HG03565 (cell line): Measurements from ENCODE around the gene SCAI.
"Not testable (repeated sequence)": the region's sequence is repeated elsewhere in the genome, so short reads cannot be mapped to it uniquely, and the experiment has no call there.

Experiments used
- ATAC-seq: cut with Tn5 transposase; IDR thresholded peaks from one replicate; pipeline ENCODE4 v1.9.1; 2021; ENCODE audit warnings: mild to moderate bottlenecking, moderate library complexity; ENCODE audit not compliant: unreplicated experiment

The SCAI gene

GRCh38 chr9:125043148-125043547, 100.2 kb downstream of the SCAI start:
- ATAC-seq: no peak

- no peak for ATAC-seq
These were observed 105.2 kb downstream of the SCAI start for GRCh38 chr9:125038166-125038565.

- ATAC-seq: no peak
These were observed 115.3 kb downstream of the SCAI start for GRCh38 chr9:125028041-125028440.

GRCh38 chr9:125024917-125025316, 118.4 kb downstream of the SCAI start:
- ATAC-seq: no peak

DNA sequence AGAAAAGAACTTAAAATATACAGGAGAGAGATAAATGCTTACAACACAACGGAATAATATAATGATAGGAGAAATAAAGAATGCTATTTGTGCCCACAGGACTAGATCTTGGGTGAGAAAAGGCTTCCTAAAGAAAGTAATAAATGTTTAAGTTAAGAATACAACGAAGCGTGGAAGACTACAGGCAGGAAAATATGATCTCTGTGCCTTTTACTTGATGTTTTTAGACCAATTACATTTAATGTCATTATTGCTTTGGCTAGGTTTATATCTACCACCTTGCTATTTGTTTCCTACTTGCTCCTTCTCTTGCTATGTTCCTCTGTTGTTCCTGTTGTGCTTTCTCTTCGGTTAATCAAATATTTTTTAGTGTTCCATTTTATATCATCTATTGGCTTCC, 122.3 kb downstream of the SCAI start:
- ATAC-seq: no peak

- ATAC-seq: not testable (repeated sequence)
These were observed 127.7 kb downstream of the SCAI start for GRCh38 chr9:125015655-125016054.

- not testable (repeated sequence) for ATAC-seq
These were observed 131.3 kb downstream of the SCAI start for GRCh38 chr9:125012013-125012412.

- no peak for ATAC-seq
These were observed 134.7 kb downstream of the SCAI start for GRCh38 chr9:125008599-125008998.

GRCh38 chr9:125003332-125003731, 140.0 kb downstream of the SCAI start:
- ATAC-seq: no peak

DNA sequence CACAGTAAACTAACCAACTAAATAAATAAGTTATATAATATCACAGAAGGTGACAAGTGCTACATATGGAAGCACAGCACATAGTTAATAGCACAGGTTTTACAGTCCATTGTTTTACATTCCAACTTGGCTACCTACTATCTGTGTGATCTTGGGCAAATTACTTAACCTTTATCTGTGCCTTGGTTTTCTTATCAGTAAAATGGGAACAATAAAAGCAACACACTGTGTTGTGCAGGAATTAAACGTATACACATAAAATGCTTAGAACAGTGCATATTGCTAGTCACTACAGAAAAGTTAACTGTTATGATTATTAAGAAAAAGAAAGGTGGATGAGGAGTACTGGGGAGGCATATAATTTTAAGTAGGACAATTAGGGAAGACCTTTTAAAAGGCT, 159.6 kb downstream of the SCAI start:
- ATAC-seq: no peak

- ATAC-seq: no peak
These were observed 162.9 kb downstream of the SCAI start for GRCh38 chr9:124980431-124980830.

GRCh38 chr9:124975131-124975530, 168.2 kb downstream of the SCAI start:
- no peak for ATAC-seq

DNA sequence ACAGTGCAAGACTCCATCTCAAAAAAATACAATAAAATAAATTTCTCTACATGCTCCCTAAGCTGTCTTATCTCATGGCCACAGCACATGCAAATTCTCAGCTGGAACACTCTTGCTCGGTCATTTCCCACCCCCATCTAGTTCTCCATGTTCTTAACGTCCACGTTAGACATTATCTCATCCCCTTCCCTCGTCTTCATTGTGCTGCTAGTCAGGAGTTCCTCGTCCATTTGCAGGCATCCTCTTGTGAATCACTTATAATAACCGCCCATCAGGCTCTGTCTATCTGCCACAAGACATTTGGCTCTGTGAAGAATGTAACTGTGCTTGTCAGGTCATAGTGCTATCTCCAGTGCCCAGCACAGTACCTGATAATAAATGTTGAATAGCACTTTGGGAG, 169.5 kb downstream of the SCAI start:
- ATAC-seq: no peak

GRCh38 chr9:124972241-124972770, 171.0 kb downstream of the SCAI start:
- ATAC-seq: no peak

- ATAC-seq: no peak
These were observed 173.9 kb downstream of the SCAI start for GRCh38 chr9:124969401-124969800.

- ATAC-seq: no peak
These were observed 175.1 kb downstream of the SCAI start for GRCh38 chr9:124968238-124968637.

DNA sequence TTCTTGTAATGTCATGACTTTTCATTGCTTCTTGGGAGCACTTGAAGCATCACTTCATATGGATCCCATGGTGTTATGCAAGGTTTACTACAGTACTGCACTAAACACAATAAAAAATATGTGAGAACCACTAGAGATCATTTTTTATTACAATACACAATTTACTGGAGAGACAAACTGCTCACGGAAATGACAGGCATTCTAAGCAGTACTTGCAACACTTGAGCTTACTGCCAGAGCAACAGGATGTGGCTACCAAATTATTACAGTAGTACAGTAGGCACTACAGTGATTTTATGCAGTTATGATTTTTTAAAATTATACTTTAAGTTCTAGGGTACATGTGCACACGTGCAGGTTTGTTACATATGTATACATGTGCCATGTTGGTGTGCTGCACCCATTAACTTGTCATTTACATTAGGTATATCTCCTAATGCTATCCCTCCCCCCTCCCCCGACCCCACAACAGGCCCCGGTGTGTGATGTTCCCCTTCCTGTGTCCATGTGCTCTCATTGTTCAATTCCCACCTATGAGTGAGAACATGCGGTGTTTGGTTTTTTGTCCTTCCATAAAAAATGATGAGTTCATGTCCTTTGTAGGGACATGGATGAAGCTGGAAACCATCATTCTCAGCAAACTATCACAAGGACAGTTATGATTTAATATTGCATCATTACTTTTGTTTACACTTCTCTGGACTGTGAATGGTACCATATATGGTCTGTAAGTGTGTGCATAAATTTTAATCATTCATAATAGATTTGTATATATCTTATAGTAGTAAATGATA, 177.4 kb downstream of the SCAI start:
- ATAC-seq: not testable (repeated sequence)

GRCh38 chr9:124964604-124965003, 178.7 kb downstream of the SCAI start:
- no peak for ATAC-seq

DNA sequence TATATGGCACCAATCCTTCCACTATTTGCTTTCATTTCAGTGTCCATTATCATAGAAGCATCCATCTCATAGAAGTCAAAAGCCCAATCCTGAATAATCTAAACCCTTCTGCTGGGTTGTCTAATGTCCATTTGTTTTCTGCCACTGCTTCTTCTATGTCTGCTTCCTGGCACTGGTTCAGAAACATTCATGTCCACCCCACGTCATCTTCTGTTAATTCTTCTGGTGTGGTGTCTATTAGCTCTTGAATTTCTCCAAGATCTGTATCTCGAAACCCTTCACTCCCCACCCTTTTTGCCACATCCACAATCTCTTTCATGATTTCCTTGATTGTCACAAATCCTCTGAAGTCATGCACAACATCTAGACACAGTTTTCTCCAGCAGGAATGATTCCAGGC, 179.3 kb downstream of the SCAI start:
- ATAC-seq: no peak

GRCh38 chr9:124960409-124960752, 182.9 kb downstream of the SCAI start:
- ATAC-seq: no peak

- not testable (repeated sequence) for ATAC-seq
These were observed 183.5 kb downstream of the SCAI start for GRCh38 chr9:124959671-124960408.

DNA sequence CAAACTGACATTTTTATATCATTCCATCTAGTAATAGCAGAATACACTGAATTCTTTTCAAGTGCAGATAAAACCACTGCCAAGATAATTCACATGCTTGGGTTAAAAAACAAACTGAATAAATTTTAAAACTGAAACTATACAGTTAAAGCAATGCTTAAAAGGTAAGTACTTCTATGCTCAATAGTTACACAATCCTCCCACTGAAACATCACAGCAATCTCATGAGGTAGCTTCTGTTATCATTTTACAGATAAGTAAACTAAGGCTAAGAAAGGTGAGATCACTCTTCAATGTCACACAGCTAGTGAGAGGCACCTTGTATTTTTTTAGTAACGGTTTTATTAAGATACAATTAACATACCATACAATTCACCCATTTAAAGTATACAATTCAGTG, 189.1 kb downstream of the SCAI start:
- no peak for ATAC-seq
